Effector memory CD4-positive, alpha-beta T cell (primary cell): ENCODE measurements around the gene AP1B1.

Source experiments
- DNase-seq, 3 donors: peaks; one replicate each; pipeline ENCODE4 v3.0.0-alpha.2; 2020
- H3K27ac ChIP-seq: 2 replicates; pipeline ENCODE4 v1.7.0; 2013; ENCODE audit warnings: mild to moderate bottlenecking, low read length, moderate library complexity; ENCODE audit not compliant: insufficient read depth, poor library complexity, severe bottlenecking
- H3K27me3 ChIP-seq: replicated peaks from 2 replicates; pipeline ENCODE4 v1.7.0; 2013; ENCODE audit warnings: mild to moderate bottlenecking, low read length; ENCODE audit not compliant: insufficient read depth, control insufficient read depth, poor library complexity, severe bottlenecking
- H3K36me3 ChIP-seq: 2 replicates; pipeline ENCODE4 v1.7.0; 2013; ENCODE audit warnings: mild to moderate bottlenecking, low read length, moderate library complexity; ENCODE audit not compliant: control insufficient read depth, insufficient read depth
- H3K4me1 ChIP-seq: 2 replicates; pipeline ENCODE4 v1.7.0; 2013; ENCODE audit warnings: low read length, mild to moderate bottlenecking; ENCODE audit not compliant: control insufficient read depth, insufficient read depth, poor library complexity, severe bottlenecking
- H3K4me3 ChIP-seq: 2 replicates; pipeline ENCODE4 v1.7.0; 2013; ENCODE audit warnings: low read length, low read depth, mild to moderate bottlenecking; ENCODE audit not compliant: insufficient read depth, poor library complexity, severe bottlenecking
- H3K9me3 ChIP-seq: 2 replicates; pipeline ENCODE4 v1.7.0; 2013; ENCODE audit warnings: mild to moderate bottlenecking, low read length, moderate library complexity; ENCODE audit not compliant: control insufficient read depth

AP1B1 gene

GRCh38 chr22:29390270-29390669 is 1.9 kb upstream of the AP1B1 start:
- Histone ChIP-seq H3K9me3 (no peaks in the 10 kb centered on the region), H3K4me3 (no peak overlapping the region), H3K27me3 (no peaks in the 10 kb centered on the region), H3K36me3 (no peaks in the 10 kb centered on the region), H3K4me1 (peaks cover 6% of the 10 kb centered on the region), H3K27ac (no peak overlapping the region)
- no peak for DNase-seq

- DNase-seq = no peak
- Histone ChIP-seq H3K27ac (peak overlapping the region; percentile 70), H3K9me3 (no peaks in the 10 kb centered on the region), H3K4me1 (peaks cover 6% of the 10 kb centered on the region), H3K4me3 (peak overlapping the region; percentile 78), H3K36me3 (no peaks in the 10 kb centered on the region), H3K27me3 (no peaks in the 10 kb centered on the region)
Observed at GRCh38 chr22:29388759-29389090, 355 bp upstream of the AP1B1 start.

GRCh38 chr22:29386708-29387107 is 1.7 kb downstream of the AP1B1 start:
- Histone ChIP-seq H3K4me3 (no peak overlapping the region), H3K27me3 (no peaks in the 10 kb centered on the region), H3K4me1 (peaks cover 6% of the 10 kb centered on the region), H3K36me3 (no peaks in the 10 kb centered on the region), H3K27ac (no peak overlapping the region), H3K9me3 (no peaks in the 10 kb centered on the region)
- no peak for DNase-seq

- no peaks in the 10 kb centered on the region for H3K27me3 ChIP-seq
- H3K9me3 ChIP-seq = no peaks in the 10 kb centered on the region
- H3K4me1 ChIP-seq = peaks cover 6% of the 10 kb centered on the region
- no peak overlapping the region for H3K4me3 ChIP-seq
- DNase-seq = no peak
- no peak overlapping the region for H3K27ac ChIP-seq
- no peaks in the 10 kb centered on the region for H3K36me3 ChIP-seq
Observed at GRCh38 chr22:29385748-29386147, 2.6 kb downstream of the AP1B1 start.

GRCh38 chr22:29385151-29385704 is 3.1 kb downstream of the AP1B1 start:
- H3K9me3 ChIP-seq = no peaks in the 10 kb centered on the region
- peaks cover 6% of the 10 kb centered on the region for H3K4me1 ChIP-seq
- no peaks in the 10 kb centered on the region for H3K36me3 ChIP-seq
- DNase-seq = no peak
- no peak overlapping the region for H3K27ac ChIP-seq
- no peak overlapping the region for H3K4me3 ChIP-seq
- no peaks in the 10 kb centered on the region for H3K27me3 ChIP-seq

GRCh38 chr22:29383740-29384139 is 4.6 kb downstream of the AP1B1 start:
- no peak for DNase-seq
- no peak overlapping the region for H3K4me3 ChIP-seq
- no peak overlapping the region for H3K27ac ChIP-seq
- H3K9me3 ChIP-seq = no peaks in the 10 kb centered on the region
- no peaks in the 10 kb centered on the region for H3K36me3 ChIP-seq
- H3K27me3 ChIP-seq = no peaks in the 10 kb centered on the region
- H3K4me1 ChIP-seq = peaks cover 1% of the 10 kb centered on the region

- H3K36me3 ChIP-seq = peaks cover 5% of the 10 kb centered on the region
- H3K27ac ChIP-seq = no peak overlapping the region
- H3K9me3 ChIP-seq = no peaks in the 10 kb centered on the region
- no peaks in the 10 kb centered on the region for H3K4me1 ChIP-seq
- H3K27me3 ChIP-seq = no peaks in the 10 kb centered on the region
- DNase-seq = no peak
- no peak overlapping the region for H3K4me3 ChIP-seq
Observed at GRCh38 chr22:29382580-29383302, 5.6 kb downstream of the AP1B1 start.

- DNase-seq = no peak
- no peak overlapping the region for H3K27ac ChIP-seq
- no peaks in the 10 kb centered on the region for H3K27me3 ChIP-seq
- no peaks in the 10 kb centered on the region for H3K4me1 ChIP-seq
- no peak overlapping the region for H3K4me3 ChIP-seq
- H3K9me3 ChIP-seq = no peaks in the 10 kb centered on the region
- H3K36me3 ChIP-seq = peaks cover 17% of the 10 kb centered on the region
Observed at GRCh38 chr22:29380856-29381255, 7.5 kb downstream of the AP1B1 start.

GRCh38 chr22:29380032-29380781 is 8.2 kb downstream of the AP1B1 start:
- no peak overlapping the region for H3K4me3 ChIP-seq
- H3K27ac ChIP-seq = no peak overlapping the region
- H3K4me1 ChIP-seq = no peaks in the 10 kb centered on the region
- DNase-seq = no peak
- H3K36me3 ChIP-seq = peaks cover 19% of the 10 kb centered on the region
- no peaks in the 10 kb centered on the region for H3K9me3 ChIP-seq
- H3K27me3 ChIP-seq = no peaks in the 10 kb centered on the region

- Histone ChIP-seq H3K27ac (no peak overlapping the region), H3K4me1 (no peaks in the 10 kb centered on the region), H3K36me3 (peaks cover 19% of the 10 kb centered on the region), H3K4me3 (no peak overlapping the region), H3K9me3 (no peaks in the 10 kb centered on the region), H3K27me3 (no peaks in the 10 kb centered on the region)
- no peak for DNase-seq
Observed at GRCh38 chr22:29379258-29379657, 9.1 kb downstream of the AP1B1 start.
